ENCODE measurements around the gene DNAJC5G.

Gene DNAJC5G

DNA sequence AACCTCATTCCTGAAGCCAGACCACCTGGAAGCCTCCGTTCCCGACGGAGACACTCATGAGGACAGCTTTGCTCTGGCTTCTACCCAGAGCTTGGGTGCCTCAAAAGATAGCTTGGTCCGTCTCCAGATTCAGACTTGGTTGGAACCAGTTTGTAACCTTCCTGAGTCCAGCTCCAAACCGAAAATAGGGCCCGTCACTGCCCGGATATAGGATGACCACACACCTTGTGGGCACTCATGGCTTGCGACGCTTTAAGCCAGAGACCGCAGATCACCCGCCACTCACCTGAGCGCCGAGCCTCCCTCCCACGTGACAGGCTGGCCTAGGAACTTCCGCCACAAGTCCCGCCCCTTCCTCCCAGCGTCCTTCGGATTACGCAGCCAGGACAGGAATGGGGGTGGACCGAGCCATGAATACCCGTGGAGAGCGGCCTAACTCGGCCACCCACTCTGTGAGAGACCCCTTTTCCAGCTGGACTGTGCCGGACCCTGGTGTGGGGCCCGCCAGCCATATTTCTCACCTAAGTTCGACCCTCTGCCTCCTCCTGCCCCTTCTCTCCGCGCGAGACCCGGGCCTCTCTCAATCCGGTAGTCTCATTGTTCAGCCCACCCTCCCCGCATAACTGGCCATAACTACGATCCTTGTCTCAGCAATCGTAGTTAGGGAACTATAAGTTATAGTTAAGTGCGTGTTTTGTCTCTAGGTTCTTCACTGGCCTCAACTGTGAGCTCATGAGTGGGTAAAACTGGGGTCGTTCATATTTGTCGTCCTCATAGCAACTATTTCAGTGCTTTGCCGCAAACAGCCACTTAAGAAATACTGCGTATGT lies 47.7 kb downstream of the DNAJC5G start, which contains the start of gene MPV17:
Gene MPV17 (minus strand): TSS at position 332 of the 830 bp plus-strand sequence. CDS start 580 bp downstream, outside the sequence.
- Histone ChIP-seq H3K27me3 (ENCODE audit: insufficient read depth, low read length, poor library complexity) (no peaks in the 10 kb centered on the region), H3K9me3 (ENCODE audit: insufficient read depth, low read length, severe bottlenecking) (no peaks in the 10 kb centered on the region), H3K4me2 (ENCODE audit: insufficient read depth, low read length) (peak within 1 kb of the TSS; percentile 90), H3K27ac (ENCODE audit: low read length) (peak within 1 kb of the TSS; percentile 92), H3K9ac (ENCODE audit: low read depth, low read length) (peak within 1 kb of the TSS; percentile 86), H3K4me1 (ENCODE audit: insufficient read depth, low read length) (peaks cover 35% of the 10 kb centered on the region), H2AFZ (ENCODE audit: low read depth, low read length) (peak within 1 kb of the TSS; percentile 92), H3K36me3 (ENCODE audit: insufficient read depth, low read length) (peaks cover 29% of the 10 kb centered on the region), H4K20me1 (ENCODE audit: insufficient read depth, low read length) (peaks cover 6% of the 10 kb centered on the region; the same call in 1 of the 2 replicates), H3K79me2 (ENCODE audit: insufficient read depth, low read length) (peaks cover 35% of the 10 kb centered on the region), H3K4me3 (ENCODE audit: low read depth in 1 of 2, low read length in 2 of 2) (peak within 1 kb of the TSS; percentile 89 to 91)
- DNase-seq, result peak; percentile 88
- TF ChIP-seq EZH2 (IDR thresholded peaks at IDR 0.05; ENCODE audit: borderline replicate concordance, low read depth, low read length, severe bottlenecking) (no peak), CTCF (IDR thresholded peaks at IDR 0.05; ENCODE audit: borderline replicate concordance, extremely low read depth, low read length, poor library complexity, severe bottlenecking) (no peak)
- ATAC-seq (ENCODE audit: insufficient read depth, low read depth), result peak; percentile 95

DNA sequence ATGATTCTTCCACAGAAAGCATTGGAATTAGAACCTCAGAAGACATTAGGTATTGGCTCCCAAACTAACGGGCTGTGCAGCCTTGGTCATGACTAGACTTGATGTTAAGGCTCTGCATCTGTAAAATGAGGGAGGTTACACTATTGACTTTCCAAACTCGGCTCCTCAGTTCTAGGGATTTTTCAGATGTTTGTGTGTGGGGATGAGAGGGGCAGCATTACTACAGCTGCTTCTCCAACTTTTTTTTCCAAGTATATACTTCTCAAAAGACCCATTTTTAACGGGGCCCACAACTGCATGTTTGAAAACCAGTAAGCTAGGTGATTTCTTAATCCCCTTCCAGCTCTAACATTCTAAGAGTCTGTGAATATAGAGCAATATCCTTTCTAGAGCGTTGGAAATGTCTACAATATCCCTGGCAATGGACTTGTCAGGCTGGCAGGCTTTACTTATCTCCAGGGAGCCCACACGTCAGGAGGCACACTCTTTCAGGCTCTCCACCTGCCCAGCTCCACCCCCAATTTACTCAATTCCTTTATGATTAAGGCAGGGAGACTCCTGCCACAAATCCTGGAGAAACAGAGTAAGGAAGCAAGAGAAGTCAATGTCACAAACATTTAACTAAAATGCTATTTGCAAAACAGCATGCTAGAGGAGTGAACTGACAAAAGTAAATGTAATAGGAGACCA lies 48.5 kb downstream of the DNAJC5G start:
- DNase-seq, result no peak
- peak; percentile 12; the same call in 1 of the 3 replicates for ATAC-seq (ENCODE audit: insufficient read depth, low read depth)
- Histone ChIP-seq H3K27me3 (ENCODE audit: insufficient read depth, low read length, poor library complexity) (no peaks in the 10 kb centered on the region), H4K20me1 (ENCODE audit: insufficient read depth, low read length) (peaks cover 6% of the 10 kb centered on the region; the same call in 1 of the 2 replicates), H3K4me2 (ENCODE audit: insufficient read depth, low read length) (peak overlapping the region; percentile 90), H3K79me2 (ENCODE audit: insufficient read depth, low read length) (peaks cover 35% of the 10 kb centered on the region), H3K9me3 (ENCODE audit: insufficient read depth, low read length, severe bottlenecking) (no peaks in the 10 kb centered on the region), H3K27ac (ENCODE audit: low read length) (peak overlapping the region; percentile 92), H2AFZ (ENCODE audit: low read depth, low read length) (peak overlapping the region; percentile 92), H3K36me3 (ENCODE audit: insufficient read depth, low read length) (peaks cover 37% of the 10 kb centered on the region), H3K9ac (ENCODE audit: low read depth, low read length) (peak overlapping the region; percentile 86), H3K4me3 (ENCODE audit: low read depth in 1 of 2, low read length in 2 of 2) (peak overlapping the region; percentile 89 to 91), H3K4me1 (ENCODE audit: insufficient read depth, low read length) (peaks cover 35% of the 10 kb centered on the region)
- TF ChIP-seq CTCF (IDR thresholded peaks at IDR 0.05; ENCODE audit: borderline replicate concordance, extremely low read depth, low read length, poor library complexity, severe bottlenecking), result no peak
- TF ChIP-seq EZH2 (IDR thresholded peaks at IDR 0.05; ENCODE audit: borderline replicate concordance, low read depth, low read length, severe bottlenecking), result no peak

GRCh38 chr2:27324720-27325119 lies 49.5 kb downstream of the DNAJC5G start:
- peak overlapping the region; percentile 90; the same call in 1 of the 2 replicates for H3K4me2 ChIP-seq (ENCODE audit: insufficient read depth, low read length)
- ATAC-seq (ENCODE audit: insufficient read depth, low read depth) (no peak), DNase-seq (no peak)
- no peak overlapping the region for H3K9ac ChIP-seq (ENCODE audit: low read depth, low read length)
- no peak overlapping the region for H3K4me3 ChIP-seq (ENCODE audit: low read depth in 1 of 2, low read length in 2 of 2)
- no peaks in the 10 kb centered on the region for H3K9me3 ChIP-seq (ENCODE audit: insufficient read depth, low read length, severe bottlenecking)
- H2AFZ ChIP-seq (ENCODE audit: low read depth, low read length), result no peak overlapping the region
- H3K4me1 ChIP-seq (ENCODE audit: insufficient read depth, low read length), result peaks cover 35% of the 10 kb centered on the region
- no peak overlapping the region for H3K27ac ChIP-seq (ENCODE audit: low read length)
- H3K36me3 ChIP-seq (ENCODE audit: insufficient read depth, low read length), result peaks cover 43% of the 10 kb centered on the region
- TF ChIP-seq EZH2 (IDR thresholded peaks at IDR 0.05; ENCODE audit: borderline replicate concordance, low read depth, low read length, severe bottlenecking) (no peak), CTCF (IDR thresholded peaks at IDR 0.05; ENCODE audit: borderline replicate concordance, extremely low read depth, low read length, poor library complexity, severe bottlenecking) (no peak)
- peaks cover 6% of the 10 kb centered on the region; the same call in 1 of the 2 replicates for H4K20me1 ChIP-seq (ENCODE audit: insufficient read depth, low read length)
- H3K27me3 ChIP-seq (ENCODE audit: insufficient read depth, low read length, poor library complexity), result no peaks in the 10 kb centered on the region
- peaks cover 35% of the 10 kb centered on the region for H3K79me2 ChIP-seq (ENCODE audit: insufficient read depth, low read length)
